Inflammatory macrophage (primary cell): ENCODE measurements around the gene PRORP.
"Not testable (repeated sequence)": the region's sequence is repeated elsewhere in the genome, so short reads cannot be mapped to it uniquely, and the experiment has no call there.

ENCODE experiments used
- DNase-seq, 2 donors: peaks; one replicate each; pipeline ENCODE4 v3.0.0-alpha.2; 2020 to 2022

PRORP gene

DNA sequence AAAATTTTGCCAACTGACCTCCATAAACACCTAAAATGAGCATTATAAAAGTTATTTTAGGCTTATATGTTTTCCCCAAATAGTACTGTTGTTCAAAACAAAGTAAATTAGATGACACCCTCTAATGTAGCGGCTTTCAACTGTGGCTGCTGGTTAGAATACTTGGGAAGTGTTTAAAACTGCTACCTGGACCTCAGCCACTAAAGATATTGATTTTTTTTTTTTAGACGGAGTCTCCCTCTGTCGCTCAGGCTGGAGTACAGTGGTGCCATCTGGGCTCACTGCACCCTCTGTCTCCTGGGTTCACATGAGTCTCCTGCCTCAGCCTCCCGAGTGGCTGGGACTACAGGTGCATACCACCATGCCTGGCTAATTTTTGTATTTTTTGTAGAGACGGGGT lies 16.2 kb downstream of the PRORP start:
- no peak for DNase-seq

DNA sequence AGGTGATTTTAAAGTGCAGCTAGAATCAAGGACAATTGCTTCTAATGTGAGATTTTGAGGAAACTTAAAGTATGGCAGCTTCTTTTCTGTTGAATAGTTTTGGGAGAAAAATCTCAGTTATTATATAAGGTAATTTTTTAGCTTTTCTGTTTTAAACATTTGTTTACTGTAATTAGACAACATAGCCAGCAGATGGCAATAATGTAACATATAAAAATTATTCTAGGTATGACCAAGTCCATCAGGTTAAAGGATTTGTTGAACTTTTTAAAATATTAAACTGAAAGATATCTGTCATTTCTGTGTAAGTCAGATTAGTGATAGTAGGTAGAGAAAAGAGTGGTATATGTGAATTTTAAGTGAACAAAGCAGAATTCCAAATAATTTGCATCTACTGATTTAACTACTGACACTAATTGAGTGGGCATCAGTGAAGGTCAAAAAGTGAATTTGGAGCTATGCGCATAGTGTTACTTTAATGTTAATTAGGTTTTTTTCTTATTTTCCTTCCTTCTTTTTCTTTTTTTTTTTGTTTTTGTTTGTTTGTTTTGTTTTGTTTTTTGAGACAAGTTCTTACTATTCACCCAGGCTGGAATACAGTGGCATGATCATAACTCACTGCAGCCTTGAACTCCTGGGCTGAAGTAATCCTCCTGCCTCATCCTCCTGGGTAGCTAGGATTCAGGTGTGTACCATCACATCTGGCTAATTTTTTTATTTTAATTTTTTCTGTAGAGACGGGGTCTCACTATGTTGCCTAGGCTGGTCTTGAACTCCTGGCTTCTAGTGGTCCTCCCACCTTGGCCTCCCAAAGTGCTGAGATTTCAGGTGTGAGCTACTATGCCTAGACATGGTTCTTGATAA lies 18.6 kb downstream of the PRORP start:
- DNase-seq, result peak in 1 of 2 donors; percentile 55

DNA sequence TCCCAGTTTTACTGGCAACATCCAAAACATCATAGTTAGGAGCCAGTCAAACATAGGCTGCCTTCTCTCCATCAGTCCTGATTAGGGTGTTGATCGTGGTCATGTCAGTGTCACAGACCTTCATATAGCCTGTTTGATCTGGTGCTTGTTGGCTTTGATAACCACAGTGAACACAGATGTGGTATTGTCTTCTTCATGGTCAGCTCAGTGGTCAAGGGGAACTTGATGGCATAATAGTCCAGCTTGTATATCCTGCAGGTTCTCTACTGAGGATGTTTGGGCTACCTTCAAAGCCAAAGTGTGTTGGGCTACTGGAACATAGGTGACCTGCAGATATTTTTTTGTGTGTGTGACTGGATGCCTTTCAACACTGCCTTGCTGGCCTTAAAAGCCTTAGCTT lies 21.7 kb downstream of the PRORP start:
- DNase-seq, result no peak

DNA sequence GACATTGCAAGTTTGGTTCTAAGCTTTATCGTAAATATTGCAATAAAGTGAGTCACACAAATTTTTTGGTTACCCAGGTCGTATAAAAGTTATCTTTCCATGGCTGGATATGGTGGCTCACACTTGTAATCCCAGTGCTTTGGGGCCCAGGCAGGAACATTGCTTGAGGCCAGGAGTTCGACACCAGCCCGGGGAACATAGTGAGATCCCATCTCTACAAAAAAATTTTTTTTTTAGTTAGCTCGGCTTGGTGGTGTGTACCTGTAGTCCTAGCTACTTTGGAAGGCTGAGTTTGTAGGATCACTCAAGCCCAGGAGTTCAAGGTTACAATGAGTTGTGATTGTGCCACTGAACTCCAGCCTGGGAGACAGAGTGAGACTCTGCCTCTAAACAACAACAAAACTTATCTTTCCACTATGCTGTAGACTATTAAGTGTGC lies 24.4 kb downstream of the PRORP start:
- no peak for DNase-seq

DNA sequence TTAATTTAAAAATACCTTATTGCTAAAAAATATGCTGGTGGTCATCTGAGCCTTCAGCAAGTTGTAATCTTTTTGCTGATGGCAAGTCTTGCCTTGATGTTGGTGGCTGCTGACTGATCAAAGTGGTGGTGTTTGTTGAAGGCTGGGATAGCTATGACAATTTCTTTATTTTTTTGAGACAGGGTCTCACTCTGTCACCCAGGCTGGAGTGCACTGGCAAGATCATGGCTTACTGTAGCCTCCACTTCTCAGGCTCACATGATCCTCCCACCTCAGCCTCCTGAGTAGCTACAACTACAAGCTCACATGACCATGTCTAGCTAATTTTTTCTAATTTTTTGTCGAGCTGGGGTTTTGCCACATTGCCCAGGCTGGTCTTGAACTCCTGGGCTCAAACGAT lies 24.8 kb downstream of the PRORP start:
- no peak for DNase-seq

DNA sequence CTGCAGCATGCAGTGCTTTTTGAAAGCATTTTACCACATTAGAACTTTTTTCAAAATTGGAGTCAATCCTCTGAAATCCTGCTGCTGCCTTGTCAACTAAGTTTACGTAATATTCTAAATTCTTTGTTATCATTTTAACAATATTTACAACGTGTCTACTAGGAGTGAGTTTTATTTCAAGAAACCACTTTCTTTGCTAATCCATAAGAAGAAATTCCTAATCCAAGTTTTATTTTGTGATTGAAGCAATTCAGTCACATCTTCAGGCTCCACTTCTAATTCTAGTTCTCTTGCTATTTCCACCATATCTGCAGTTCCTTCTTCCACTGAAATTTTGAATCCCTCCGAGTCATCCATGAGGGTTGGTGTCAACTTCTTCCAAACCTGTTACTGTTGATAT lies 25.4 kb downstream of the PRORP start:
- DNase-seq, result no peak

DNA sequence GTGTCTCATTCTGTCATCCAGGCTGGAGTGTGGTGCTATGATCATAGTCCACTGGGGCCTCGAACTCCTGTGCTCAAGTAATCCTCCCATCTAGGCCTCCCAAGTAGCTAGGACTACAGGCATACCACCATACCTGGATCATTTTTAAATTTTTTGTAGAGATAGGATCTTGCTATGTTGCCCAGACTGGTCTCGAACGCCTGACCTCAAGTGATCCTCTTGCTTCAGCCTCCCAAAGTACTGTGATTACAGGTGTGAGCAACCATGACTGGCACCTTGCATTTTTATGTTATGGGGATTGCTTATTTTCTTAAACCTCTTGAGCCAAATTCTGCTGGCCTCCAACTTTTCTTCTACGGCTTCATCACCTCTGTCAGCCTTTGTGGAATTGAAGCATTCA lies 26.9 kb downstream of the PRORP start:
- no peak for DNase-seq

DNA sequence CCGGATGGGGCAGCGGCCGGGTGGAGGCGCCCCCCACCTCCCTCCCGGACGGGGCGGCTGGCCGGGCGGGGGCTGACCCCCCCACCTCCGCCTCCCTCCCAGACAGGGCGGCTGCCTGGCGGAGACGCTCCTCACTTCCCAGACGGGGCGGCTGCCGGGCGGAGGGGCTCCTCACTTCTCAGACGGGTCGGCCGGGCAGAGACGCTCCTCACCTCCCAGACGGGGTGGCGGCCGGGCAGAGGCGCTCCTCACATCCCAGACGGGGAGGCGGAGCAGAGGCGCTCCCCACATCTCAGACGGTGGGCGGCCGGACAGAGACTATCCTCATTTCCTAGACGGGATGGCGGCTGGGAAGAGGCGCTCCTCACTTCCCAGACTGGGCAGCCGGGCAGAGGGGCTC lies 30.2 kb downstream of the PRORP start:
- DNase-seq, result not testable (repeated sequence)

DNA sequence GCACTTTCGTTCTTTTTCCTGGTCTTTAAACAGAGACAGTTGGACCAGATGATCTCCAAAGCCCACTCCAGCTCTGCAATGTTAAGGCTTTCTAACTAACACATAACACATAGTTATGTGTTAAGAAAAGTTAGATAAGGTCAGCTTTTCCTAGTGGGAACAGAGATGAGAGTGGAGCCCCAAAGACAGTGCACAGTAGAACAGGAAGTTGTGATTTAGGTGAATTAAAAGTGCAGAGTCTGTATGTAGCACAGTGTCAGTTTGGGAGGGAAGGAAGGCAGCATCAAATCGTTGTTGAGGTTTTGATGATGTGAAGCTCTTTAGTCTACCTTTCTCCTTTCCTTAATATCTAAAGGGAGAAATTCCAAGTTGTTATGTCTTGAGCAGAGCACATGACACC lies 31.7 kb downstream of the PRORP start:
- DNase-seq, result no peak

DNA sequence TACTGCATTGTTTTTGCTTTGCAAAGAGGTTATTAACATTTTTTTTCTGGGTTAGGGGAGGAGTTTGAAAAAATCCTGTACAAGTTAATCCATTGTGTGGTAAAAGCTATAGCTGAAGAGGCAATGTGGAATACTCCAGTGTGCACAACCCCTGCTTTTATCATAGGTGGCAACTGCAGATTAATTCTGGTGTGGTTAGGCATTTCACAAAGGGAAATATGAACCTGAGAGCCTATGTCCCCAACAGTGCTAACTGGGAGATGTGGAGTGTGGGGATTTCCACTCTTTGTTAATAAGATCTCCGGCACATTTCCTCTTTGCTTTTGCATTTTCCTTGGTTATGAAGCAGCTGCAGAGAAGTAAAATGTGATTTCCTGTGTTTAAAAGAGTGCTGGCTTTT lies 33.6 kb downstream of the PRORP start:
- DNase-seq, result peak; percentile 52 to 68

DNA sequence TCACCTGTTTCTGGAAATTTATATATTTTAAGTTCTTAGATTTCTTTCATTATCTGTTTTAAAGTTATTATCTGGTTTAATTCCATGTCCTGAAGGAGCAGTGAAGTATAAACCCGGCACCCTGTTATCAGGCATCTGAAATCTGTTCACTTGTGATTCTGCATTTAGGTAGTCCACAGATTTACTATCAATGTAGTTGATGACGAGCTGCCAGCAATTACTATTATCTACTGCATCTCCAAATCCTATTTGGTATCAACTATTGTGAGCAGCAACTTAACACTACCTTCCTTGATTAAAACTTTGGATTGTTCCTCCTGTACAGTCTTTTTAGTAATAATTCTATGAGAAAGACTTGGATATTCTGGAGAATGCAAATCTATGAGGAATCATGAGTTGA lies 36.1 kb downstream of the PRORP start:
- no peak for DNase-seq

DNA sequence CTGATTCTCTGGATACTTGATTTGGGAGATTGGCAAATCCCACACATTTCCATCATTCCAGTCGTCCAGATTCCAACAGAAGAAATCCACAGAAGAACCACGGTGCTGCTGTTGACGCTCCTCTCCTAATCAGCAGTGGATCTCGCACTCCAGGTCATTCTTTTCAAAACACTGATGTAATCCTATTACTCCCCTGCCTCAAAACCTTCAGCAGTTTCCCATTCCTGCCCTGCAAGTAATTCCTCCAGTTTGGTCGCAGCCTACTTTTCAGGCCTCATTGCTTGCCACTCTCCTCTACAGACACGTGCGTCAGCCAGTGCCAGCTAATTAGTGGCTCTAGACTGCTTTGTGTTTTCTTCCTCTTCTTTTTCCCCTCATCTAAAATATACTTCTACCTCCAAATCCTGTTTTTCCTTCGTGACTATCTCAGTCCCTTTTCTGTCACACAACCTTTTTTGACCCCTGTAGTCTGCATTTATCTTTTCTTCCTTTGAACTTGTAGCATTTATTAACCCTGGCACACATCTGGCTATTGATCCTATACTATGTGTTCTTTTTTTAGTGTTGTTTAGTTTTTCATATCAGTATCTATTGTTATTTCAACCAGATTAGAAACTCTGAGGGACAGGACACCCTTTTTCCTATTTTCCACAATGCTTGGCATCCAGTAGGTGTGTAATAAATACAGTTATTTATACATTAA lies 36.8 kb downstream of the PRORP start:
- no peak for DNase-seq

DNA sequence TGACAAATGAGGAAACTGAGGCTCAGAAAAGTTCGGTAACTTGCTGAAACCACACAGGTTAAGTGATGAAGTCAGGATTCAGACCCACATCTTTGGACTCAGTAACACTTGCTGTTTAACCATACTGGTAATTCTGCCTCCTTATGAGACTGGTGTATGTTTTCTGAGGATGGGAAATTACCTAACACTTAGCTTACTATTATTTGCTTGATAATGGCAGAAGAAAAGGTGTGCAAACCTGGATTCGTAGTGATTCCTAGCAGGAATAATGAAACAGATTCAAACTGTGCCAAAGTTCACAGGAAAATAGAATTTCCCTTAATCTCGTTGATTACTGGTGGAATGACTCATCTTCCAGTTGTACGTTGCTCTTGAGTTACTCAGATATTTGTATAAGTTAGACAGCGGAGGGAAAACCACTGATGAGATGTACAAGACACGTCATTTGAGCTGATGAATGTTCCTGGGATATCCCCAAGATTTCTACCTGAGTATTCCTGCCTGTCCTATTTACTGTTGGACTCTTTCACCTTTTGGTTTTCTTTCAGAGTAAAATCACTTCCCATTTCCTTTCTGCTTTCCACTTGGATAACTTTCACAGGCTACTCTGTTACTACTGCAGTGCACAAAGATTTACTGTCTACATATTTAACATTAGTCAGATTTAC lies 37.5 kb downstream of the PRORP start:
- DNase-seq, result no peak

DNA sequence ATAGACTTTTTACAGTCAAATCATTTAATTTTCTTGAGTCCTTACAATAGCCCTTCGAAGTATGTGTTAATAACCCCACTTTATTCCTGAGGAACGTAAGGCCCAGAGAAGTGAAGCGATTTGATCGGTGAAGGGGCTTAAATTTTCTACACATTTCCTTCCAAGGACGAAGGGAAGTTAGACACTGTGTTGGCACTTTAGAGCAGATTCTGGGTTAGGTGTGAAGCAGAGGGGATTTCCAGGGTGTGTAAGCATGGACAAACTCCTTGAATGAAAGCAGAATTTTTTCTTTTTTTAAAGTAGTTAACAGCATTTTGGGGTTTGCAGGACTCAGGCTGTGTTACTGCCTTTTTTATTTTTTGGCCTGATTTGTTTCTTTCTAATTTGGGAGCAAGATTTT lies 38.9 kb downstream of the PRORP start:
- no peak for DNase-seq

DNA sequence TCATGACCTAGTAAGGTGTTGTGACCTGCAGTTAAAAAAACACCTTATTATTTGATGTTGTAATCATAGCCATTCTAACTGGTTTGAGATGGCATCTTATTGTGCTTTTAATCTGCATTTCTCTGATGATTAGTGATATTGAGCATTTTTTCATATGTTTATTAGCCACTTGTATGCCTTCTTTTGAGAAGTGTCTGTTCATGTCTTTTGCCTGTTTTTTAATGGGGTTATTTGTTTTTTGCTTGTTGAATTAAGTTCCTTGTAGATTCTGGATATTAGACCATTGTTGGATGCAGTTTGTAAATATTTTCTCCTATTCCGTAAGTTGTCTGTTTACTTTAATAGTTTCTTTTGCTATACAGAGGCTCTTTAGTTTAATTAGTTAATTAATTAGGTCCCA lies 41.0 kb downstream of the PRORP start:
- DNase-seq, result no peak

DNA sequence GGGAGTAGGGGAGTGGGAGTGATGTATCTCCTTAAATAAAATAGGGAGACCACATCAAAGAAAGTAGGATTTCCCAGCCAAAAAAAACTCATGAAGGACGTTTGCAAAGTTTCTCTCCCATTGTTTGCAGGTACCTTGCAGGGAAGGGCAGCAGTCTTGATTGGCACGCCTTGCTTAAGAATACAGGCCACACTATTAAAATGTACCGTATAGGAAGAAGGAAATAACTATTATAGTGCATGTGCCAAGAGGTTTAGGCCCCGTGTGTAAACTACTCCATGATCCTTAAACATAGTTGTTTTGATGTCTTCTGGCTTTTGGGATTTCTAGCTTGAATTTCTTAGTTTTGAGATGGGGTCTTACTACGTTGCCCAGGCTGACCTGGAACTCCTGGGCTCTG lies 42.5 kb downstream of the PRORP start:
- DNase-seq, result no peak

DNA sequence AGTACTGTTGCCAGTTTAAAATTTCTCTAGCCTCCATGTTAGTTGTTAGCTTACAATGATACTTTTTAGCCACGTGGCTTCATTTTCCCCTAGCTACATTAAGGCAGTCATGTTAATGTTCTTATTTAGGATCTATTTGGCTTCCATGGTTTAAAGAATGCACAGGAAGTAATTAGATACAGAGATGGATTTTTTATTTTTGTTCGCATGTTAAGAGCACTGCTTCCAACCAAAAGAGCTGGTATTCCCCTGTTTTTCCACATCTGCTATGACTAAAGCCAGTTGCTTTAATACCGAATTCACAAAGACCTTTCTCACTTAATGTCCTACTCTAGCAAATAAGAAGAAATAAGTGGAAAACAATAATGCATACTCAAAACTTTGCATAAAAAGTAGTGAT lies 45.1 kb downstream of the PRORP start:
- no peak for DNase-seq
